ENCODE data around the gene LPCAT4.
"Not testable (repeated sequence)": the region's sequence is repeated elsewhere in the genome, so short reads cannot be mapped to it uniquely, and the experiment has no call there.

LPCAT4 gene, protein sequence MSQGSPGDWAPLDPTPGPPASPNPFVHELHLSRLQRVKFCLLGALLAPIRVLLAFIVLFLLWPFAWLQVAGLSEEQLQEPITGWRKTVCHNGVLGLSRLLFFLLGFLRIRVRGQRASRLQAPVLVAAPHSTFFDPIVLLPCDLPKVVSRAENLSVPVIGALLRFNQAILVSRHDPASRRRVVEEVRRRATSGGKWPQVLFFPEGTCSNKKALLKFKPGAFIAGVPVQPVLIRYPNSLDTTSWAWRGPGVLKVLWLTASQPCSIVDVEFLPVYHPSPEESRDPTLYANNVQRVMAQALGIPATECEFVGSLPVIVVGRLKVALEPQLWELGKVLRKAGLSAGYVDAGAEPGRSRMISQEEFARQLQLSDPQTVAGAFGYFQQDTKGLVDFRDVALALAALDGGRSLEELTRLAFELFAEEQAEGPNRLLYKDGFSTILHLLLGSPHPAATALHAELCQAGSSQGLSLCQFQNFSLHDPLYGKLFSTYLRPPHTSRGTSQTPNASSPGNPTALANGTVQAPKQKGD

DNA sequence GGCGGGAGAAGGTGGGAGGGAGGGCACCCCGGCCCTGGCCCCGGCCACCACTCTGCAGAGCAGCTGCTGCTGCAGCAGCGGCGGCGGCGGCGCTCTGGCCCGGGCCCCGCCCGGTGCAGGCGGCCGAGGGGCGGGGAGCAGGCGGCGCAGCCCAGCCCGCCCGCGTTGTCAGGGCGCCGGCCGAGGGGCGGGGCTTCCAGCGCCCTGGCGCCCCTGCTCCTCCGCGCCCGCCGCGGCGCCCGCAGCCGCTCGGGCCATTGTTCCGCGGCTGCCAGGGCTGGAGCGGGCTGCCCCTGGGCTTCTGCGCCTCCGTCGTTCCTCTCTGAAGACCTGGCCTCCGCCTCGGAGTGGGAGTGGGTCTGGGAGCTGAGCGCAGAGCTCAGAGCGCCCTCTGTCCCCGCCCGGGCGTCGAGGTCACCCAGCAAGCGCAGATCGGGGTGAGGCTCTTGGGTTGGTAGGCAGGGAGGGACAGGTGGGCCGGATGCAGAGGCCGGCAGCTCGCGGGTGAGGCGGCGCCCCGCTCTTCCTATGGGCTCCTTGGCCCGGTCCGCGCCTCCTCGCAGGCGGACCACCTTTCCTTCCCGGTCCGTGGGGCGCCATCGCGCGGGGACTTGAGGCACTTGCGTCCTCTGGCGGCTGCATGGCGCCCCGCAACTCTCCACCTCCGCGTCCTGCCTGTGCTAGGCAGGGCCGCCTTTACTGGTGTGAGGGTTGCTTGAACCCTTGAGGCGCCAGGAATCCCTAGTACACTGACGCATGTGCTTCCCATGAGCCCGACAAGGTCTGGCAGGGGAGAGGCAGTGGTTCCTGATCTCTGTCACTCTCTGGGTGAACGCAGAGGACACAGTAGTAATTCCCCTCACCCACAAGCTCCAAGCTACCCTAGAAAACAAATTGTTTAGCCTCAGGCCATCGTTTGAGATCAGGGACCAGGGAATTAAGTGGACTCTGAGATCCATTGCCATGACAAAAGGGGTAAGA lies at the start of gene LPCAT4:
TSS of gene LPCAT4 (minus strand) at position 96 of the 981 bp plus-strand sequence. CDS start 96 bp downstream, outside the sequence.
- peak; percentile 86 for DNase-seq

DNA sequence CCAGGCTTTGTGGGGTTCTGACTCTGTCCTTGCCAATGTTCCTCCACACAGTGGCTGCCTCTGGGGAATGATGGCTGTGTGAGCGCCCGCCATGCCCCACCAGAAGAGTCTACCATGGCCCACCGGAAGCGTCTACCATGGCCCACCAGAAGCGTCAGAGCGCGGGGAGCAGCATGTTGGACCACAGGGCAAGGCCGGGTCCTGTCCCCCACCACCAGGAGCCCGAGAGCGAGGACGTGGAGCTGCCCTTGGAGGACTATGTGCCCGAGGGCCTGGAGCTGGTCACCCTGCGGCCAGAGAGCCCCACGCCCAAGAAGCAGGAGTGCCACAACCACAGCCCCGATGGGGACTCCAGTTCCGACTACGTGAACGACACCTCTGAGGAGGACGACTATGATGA lies 42.5 kb upstream of the LPCAT4 start:
- not testable (repeated sequence) for DNase-seq

DNA sequence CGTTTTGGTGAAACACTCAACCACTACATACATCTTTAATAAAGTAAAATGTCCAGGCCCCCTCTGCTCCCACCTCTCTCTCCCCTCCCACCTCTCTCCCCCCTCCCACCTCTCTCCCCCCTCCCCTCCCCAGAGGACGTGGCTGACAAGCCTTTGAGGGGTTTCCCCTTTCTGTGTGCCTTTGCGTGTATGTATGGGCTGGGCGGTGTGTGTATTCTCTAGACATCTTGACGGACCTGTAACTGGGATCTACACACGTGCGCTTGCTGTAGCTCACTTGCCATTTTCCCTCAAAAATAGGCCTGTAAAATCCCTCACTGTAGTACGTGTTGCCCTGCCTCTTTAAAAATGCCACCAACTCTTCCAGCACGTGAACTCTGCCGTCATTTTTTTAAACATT lies 42.0 kb upstream of the LPCAT4 start:
- DNase-seq, result not testable (repeated sequence)

DNA sequence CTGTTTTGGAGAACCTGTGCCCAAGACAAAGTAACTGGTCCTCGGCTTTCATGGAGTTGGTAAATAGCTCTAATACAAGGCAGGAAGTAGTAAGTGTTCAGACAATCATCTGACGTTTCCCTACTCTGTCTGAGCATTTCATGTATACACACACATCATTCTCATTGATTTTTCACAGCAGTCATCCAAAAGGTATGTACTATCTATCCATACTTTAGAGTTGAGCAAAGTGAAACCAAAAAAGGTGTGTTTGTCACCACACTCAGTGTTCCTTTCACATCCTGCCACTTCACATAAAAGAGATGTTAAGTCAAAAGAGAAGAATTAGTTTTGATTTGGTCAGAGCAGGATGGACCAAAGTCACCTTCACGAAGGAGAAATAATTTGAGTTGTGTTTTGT lies 36.9 kb upstream of the LPCAT4 start:
- DNase-seq, result not testable (repeated sequence)

DNA sequence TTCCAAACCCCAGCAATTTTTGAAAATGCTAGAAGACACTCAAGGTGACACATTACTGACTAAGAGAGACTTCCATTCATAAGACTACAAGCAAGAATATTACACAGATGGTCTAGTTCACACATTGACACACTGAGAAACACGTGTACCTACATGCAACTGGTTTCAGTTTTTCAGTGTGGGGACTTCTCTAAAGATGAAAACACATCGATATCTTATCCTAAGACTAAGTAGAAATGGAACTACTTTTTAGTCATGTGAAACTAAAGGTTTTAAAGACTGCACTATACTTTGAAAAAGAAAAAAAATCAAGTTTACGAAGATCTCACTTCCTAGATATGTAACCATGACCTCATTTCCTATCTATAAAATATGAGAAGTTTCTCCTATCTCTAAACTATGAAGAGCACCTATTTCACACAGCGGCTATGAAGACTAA lies 36.2 kb upstream of the LPCAT4 start:
- not testable (repeated sequence) for DNase-seq

DNA sequence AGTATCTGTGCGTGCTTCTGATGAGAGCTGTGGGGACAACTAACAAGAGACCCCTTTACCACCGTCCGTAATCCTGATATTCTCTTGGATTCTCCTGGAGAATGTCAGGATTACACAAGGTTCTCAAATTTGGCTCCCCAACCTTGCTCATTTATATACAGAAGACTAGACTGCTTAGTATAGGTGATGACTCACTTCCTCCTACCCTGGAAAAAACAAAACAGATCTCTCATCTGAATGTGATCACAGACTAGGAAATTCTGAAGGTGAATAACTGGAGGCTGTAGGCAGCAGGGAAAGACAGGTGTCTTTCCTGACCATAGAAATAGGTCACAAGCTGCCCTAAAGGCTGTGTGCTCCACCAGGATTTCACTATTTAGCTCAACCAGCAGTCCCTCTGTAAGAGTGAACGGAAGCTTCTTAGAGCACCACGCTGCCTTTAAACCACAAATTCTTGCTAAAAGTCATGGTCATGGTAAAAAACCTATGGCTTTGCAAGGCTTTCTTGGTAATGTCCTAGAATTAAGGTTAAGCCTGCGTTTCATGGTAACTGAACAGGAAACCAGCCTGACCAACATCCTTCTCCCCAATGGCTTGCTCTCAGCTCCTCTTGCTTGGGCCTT lies 30.8 kb upstream of the LPCAT4 start:
- not testable (repeated sequence) for DNase-seq

DNA sequence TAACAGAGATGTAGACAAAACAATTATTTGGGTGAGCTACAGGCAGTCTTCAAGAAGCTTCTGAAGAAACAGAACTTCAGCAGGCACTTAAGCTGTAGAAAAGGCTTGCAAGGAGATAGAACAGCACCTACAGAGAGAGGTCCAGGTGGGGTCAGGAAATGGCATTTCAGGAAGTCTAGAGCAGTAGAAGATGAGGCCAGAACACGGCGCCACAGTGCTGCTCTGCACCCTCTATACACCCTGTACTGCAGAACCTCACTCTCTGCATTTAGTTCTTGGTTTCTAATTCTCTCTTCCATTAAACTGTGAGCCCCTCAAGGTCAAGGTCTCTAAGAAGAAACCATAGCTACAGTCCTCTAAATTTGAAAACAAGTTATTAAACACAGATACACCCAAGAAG lies 26.0 kb upstream of the LPCAT4 start:
- not testable (repeated sequence) for DNase-seq

DNA sequence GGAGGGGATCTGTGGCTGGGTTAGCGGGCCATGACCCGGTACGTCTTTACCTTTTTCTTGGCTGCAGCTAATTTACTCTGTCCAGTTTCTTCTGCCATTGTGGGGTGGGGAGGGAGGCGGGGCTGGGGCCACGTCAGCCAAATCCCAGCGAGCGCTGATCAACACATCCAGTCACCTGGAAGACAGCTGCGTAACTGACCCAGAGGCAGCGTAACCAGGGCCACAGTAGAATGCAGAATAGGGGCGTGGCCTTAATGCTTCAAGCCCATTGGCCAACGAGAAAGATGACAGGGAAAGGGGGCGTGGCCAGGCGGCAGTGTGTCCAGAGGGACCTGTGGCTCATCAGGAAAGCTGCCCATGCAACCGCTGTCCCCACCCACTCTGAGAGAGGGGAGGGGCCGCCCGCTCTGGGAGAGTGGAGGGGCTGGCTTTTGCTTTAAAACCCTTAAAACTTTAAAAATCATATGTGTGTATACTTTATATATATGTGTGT lies 22.6 kb upstream of the LPCAT4 start:
- not testable (repeated sequence) for DNase-seq

DNA sequence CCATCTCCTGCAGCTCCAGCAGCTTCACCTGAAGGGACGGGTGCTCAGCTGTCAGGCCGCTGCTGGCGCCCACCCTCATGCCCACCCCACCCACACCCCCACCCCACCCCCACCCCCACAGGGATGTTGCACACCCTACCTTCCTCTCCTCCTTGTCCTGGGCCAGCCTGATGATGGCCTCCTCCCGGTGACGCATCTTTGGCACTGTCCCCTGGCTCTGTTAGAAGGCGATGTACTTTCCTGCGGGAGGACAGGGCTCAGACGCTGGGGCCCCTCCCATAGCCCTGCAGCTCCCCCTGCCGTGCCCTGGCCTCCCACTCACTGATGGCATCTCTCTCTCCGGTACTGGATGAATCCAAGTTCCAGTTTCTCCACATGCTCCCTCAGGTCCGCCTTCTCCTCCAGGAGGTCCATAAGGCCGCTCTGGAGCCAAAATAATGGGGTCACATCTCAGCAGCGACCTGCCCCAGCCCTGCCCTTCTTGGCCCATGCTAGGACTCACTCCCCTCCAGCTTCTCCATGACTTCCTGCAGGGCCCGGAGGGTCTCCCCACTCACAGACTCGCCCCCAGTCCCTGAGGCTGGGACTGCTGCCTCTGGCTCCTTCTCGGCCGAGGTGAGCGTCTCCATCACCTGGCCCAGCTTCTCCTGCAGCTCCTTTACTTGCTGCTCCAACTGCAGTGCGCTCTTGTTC lies 15.0 kb upstream of the LPCAT4 start:
- not testable (repeated sequence) for DNase-seq

DNA sequence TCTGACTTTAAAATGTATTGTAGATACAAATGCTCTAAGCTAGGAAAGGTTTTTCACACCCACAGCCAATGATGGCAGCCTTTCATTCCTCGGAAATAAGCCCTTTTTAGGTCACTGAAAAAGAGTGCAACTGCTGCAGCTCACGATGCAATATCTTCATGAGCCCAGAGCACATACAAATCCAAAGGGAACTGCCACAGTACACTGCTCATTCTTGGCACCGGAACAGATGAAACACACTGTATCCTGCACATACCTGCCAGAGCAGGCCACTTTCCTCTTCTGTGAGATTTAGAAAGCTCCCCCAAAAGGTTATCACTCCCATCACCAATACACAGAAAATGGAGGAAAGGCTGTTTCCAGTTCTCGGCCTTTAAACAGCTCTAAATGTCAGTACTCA lies 13.5 kb upstream of the LPCAT4 start:
- not testable (repeated sequence) for DNase-seq

DNA sequence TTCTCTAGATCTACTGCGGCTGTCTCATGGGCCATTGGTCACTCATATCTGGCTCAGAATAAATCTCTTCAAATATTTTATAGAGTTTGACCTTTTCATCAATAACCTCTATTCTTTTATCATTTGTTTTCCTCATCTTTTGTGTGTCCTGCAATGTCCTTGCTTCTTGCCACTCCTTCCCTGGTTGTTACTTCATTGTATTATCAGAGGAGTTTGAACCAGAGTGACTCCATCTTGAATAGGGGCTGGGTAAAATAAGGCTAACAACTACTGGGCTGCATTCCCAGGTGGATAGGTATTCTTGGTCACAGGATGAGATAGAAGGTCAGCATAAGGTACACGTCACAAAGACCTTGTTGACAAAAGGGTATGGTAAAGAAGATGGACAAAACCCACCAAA lies 9.9 kb upstream of the LPCAT4 start:
- DNase-seq, result no peak

DNA sequence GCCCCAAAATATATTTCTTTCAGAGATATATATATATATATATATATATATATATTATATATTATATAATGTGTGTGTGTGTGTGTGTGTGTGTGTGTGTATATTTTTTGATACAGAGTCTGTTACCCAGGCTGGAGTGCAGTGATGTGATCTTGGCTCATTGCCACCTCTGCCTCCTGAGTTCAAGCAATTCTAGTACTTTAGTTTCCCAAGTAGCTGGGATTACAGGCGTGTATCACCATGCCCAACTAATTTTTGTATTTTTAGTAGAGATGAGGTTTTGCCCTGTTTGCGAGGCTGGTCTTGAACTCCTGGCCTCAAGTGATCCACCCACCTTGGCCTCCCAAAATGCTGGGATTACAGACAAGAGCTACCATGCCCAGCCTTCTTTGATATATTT lies 8.5 kb upstream of the LPCAT4 start:
- DNase-seq, result not testable (repeated sequence)

DNA sequence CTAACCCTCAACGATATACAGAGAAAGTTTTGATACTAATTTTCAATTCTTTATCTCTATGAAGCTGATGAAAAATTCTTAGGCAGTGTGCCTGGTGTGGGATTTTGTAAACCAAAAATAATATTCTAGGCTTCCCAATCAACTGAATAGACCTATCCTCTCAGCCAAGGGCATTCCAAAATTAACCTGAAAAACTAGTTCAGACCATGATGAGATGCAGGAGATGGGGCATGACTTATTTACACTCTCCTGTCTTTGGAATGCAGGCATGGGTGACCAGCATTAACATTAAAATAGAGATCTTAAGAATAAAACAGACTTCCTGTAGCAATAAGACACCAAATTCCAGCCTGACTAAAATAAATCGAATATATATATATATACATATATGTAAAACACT lies 7.8 kb upstream of the LPCAT4 start:
- DNase-seq, result no peak

DNA sequence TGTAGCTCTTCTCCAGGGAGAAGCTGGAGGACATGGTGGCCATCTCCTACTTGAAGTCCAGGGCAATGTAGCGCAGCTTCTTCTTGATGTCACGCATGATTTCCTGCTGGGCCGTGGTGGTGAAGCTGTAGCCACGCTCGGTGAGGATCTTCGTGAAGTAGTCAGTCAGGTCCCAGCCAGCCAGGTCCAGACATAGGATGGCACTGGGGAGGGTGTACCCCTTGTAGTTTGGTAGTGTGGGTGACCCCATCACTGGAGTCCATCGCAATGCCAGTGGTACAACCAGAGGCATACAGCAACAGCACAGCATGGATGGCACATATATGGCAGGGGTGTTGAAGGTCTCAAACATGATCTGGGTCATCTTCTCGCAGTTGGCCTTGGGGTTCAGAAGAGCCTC lies 7.0 kb upstream of the LPCAT4 start:
- DNase-seq, result no peak

DNA sequence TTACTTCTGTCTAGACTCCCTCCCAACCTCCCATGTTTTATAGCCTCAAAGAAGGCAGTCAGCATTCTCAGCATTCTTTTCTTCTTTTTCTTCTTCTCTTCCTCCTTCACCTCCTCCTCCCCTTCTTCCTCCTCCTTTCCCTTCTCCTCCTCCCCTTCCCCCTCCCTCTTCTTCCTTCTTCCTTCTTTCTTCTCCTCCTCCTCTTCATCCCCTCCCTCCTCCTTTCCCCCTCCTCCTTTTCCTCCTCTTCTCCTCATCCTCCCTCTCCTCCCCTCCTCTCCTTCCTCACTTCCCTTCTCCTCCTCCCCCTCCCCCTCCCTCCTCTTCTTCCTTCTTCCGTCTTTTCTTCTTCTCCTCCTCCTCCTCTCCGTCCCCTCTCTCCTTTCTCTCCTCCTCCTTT lies 3.6 kb upstream of the LPCAT4 start:
- DNase-seq, result no peak

DNA sequence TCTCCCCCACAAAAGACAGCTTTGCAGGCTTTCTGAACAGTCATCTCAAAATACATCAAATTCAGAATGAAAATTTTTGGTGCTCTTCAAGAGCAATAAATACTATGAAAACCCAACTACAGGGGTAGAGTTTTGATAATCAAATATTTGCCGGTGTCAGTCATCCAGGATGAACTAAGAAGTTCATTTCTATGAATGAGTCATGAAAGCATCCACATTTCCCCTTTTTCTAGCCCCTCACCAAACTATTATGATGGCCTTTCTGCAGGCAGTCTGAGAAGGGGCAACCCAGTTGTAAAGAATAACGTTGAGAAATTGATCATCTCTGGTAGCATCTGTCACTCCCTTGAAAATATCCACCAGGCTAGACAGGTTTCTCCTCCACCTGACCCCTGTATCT lies 3.1 kb upstream of the LPCAT4 start:
- no peak for DNase-seq

DNA sequence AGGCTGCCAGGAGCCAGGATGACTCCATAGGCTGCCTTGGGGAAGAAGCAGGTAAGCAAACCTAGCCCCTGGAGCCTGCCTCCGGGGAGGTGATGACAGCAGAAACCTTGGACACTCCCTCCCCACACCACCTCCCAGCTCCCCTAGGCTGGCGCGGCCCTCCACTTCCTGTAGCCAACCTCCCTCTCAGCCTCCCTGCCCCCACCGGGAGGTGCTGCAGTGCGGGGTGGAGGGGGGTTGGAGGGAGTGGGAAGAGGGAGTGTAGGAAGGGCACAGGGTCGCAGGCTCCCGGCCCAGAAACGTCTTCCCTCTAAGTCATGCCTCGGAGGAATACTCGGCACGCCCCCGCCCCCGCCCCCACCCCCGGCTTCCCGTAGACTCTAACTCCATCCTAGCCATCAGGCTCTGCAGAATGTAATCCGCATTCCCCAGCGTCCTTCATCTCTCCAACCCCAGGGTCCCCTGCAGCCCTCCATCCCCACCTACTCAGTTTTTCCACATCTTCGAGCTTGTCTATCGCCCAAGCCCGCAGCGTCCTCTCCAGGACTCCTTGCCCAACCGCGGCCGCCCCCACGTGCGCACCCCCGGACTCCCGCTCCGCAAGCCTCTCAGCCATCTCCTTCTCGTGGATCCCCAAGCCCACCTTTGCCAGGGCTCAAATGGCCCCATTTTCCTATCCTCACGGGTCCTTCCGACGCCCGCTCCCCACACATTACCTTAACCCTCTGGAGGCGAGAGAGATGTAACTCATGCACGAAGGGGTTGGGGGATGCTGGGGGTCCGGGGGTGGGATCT lies 528 bp downstream of the LPCAT4 start:
- peak; percentile 30 for DNase-seq

DNA sequence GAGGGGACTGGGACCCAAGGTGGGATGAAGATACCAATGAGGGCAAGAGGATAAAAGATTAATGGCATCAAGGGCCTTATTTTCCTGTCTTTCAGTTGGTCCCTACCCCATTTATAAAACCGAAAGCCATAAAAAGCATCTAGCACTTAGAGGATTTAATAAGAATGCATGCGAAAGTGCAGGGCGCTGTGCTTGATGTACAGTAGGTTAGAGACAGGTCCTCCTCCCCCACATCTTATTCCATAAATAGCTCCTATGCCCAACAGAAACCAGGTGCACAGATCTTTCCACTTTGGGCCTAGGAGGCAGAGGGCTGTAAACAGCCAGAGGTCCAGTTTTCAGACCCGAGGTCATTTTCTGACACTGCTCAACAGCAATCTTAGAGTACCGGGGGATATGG lies 1.2 kb downstream of the LPCAT4 start:
- no peak for DNase-seq

DNA sequence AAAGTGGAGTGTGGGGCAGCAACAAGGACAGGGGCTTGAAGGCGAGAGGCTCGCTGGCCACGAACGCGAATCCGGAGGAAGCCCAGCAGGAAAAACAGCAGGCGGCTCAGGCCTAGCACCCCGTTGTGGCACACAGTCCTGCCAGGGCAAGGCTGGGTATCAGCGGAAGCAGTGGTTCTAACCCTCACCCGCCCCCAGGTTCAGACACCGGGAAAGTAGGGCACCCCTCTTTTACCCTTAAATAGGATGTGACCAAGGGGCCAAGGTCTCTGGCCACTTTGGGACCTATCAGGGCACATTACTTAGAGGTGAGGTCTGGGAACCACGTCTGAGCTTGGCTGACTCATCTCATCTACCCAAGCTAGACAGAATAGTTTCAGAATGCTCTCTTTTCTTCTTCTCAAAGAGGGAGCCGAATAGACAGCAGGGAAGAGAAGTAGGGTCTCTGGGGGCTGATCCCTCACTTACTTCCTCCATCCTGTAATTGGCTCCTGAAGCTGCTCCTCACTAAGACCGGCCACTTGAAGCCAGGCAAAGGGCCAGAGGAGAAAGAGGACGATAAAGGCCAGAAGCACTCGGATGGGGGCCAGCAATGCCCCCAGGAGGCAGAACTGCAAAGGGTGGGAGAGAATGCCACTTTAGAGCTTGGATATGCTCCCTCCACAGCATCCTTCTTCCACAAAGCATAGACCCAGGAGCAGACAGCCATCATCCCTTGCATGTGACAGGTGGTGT lies 1.7 kb downstream of the LPCAT4 start:
- DNase-seq, result peak; percentile 3

DNA sequence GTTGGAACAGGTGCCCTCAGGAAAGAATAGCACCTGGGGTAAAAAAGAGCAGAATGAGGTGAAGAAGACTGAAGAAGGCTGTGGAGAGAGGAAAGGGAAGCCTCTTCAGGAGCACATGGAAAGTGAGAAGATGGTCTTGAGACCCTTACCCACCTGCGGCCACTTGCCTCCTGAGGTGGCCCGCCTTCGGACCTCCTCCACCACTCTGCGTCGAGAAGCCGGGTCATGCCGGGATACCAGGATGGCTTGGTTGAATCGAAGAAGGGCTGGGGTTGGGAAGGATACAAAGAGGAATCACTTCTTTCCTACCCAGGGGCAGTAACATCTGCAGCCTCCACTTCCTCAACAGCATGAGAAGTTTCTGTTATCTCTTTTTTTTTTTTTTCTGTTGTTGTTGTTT lies 3.0 kb downstream of the LPCAT4 start:
- no peak for DNase-seq
